ENCODE measurements around the gene GRM5.
"Not testable (repeated sequence)": the region's sequence is repeated elsewhere in the genome, so short reads cannot be mapped to it uniquely, and the experiment has no call there.

GRM5 gene

GRCh38 chr11:88535916-88536547 is 529.8 kb downstream of the GRM5 start:
- peak; percentile 36 for DNase-seq (ENCODE audit: low spot score)
- no peak for TF ChIP-seq CTCF (IDR thresholded peaks at IDR 0.05; ENCODE audit: extremely low read depth, missing control alignments)

GRCh38 chr11:88535266-88535665 is 530.5 kb downstream of the GRM5 start:
- TF ChIP-seq CTCF (IDR thresholded peaks at IDR 0.05; ENCODE audit: extremely low read depth, missing control alignments), result no peak
- no peak for DNase-seq (ENCODE audit: low spot score)

- DNase-seq (ENCODE audit: low spot score), result not testable (repeated sequence)
Observed at GRCh38 chr11:88534706-88535105, 531.1 kb downstream of the GRM5 start.

GRCh38 chr11:88534185-88534584 is 531.6 kb downstream of the GRM5 start:
- TF ChIP-seq CTCF (IDR thresholded peaks at IDR 0.05; ENCODE audit: extremely low read depth, missing control alignments), result no peak
- DNase-seq (ENCODE audit: low spot score), result no peak

- no peak for DNase-seq (ENCODE audit: low spot score)
- no peak for TF ChIP-seq CTCF (IDR thresholded peaks at IDR 0.05; ENCODE audit: extremely low read depth, missing control alignments)
Observed at GRCh38 chr11:88533001-88533400, 532.8 kb downstream of the GRM5 start.

GRCh38 chr11:88531831-88532230 is 534.0 kb downstream of the GRM5 start:
- no peak for DNase-seq (ENCODE audit: low spot score)
- no peak for TF ChIP-seq CTCF (IDR thresholded peaks at IDR 0.05; ENCODE audit: extremely low read depth, missing control alignments)

- no peak for TF ChIP-seq CTCF (IDR thresholded peaks at IDR 0.05; ENCODE audit: extremely low read depth, missing control alignments)
- DNase-seq (ENCODE audit: low spot score), result no peak
Observed at GRCh38 chr11:88529426-88529825, 536.4 kb downstream of the GRM5 start.

- DNase-seq (ENCODE audit: low spot score), result no peak
- no peak for TF ChIP-seq CTCF (IDR thresholded peaks at IDR 0.05; ENCODE audit: extremely low read depth, missing control alignments)
Observed at GRCh38 chr11:88523386-88524071, 542.3 kb downstream of the GRM5 start.

Measured in GM20000 (cell line).